SU-DHL-6 (cell line): ENCODE measurements around the gene NOPCHAP1.

Experiments used
- EZH2phosphoT487 ChIP-seq: fragments of 200-600 bp; sonication (generic), shearing (Covaris generic); conservative IDR thresholded peaks from 2 replicates; pipeline ENCODE4 v1.6.1; 2018; ENCODE audit warnings: mild to moderate bottlenecking, antibody characterized with exemption, low read length, moderate library complexity, mixed read lengths
- TF ChIP-seq, protein P1 (sequence below): fragments of 200-600 bp; sonication (generic); IDR thresholded peaks from one replicate; pipeline ENCODE4 v1.5.1; 2017; ENCODE audit warnings: antibody characterized with exemption, mild to moderate bottlenecking, low read length, moderate library complexity; ENCODE audit not compliant: insufficient read depth, poor library complexity, severe bottlenecking

DNA sequence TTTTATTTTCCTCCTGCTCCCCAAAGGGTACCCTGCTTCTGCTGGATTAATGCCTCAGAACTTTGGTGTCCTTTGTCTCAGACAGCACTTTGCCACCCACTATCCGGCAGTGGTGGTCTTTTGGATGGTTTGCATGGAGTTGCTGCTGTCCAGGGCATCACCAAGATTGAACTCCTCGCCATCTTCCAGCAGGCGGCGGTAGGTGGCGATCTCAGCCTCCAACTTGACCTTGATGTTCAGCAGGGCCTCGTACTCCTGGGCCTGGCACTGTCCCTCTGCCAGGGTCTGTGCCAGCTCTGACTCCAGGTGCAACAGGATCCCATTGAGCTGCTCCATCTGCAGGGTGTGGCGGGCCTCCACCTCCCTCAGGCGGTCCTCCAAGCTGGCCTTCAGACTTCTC is 9.4 kb upstream of the NOPCHAP1 start:
- TF ChIP-seq, protein P1, sequence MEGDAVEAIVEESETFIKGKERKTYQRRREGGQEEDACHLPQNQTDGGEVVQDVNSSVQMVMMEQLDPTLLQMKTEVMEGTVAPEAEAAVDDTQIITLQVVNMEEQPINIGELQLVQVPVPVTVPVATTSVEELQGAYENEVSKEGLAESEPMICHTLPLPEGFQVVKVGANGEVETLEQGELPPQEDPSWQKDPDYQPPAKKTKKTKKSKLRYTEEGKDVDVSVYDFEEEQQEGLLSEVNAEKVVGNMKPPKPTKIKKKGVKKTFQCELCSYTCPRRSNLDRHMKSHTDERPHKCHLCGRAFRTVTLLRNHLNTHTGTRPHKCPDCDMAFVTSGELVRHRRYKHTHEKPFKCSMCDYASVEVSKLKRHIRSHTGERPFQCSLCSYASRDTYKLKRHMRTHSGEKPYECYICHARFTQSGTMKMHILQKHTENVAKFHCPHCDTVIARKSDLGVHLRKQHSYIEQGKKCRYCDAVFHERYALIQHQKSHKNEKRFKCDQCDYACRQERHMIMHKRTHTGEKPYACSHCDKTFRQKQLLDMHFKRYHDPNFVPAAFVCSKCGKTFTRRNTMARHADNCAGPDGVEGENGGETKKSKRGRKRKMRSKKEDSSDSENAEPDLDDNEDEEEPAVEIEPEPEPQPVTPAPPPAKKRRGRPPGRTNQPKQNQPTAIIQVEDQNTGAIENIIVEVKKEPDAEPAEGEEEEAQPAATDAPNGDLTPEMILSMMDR, result no peak
- no peak for TF ChIP-seq EZH2phosphoT487
